Tibial nerve (tissue), 4 donors: Measurements from ENCODE around the gene B4GALT3. TPM values are rescaled to one million over a fixed set of nuclear protein-coding genes. Genes with fewer than 3 reads are reported as not detected.

Experiments
- DNase-seq, 2 donors: peaks; one replicate each; pipeline ENCODE4 v3.0.0-alpha.2; 2019; ENCODE audit warnings: low spot score in 2 of 2
- H3K27ac ChIP-seq, 4 donors: fragments of 200-600 bp; sonication (generic) in 3 of 4; one replicate each; pipeline ENCODE4 v1.5.1; 2017 to 2019; ENCODE audit warnings: mild to moderate bottlenecking in 1 of 4
- H3K27me3 ChIP-seq, 2 donors: fragments of 200-600 bp; sonication (generic) in 1 of 2; one replicate each; pipeline versions ENCODE4 v1.5.1 to v1.6.0; 2017 to 2019
- H3K36me3 ChIP-seq, 3 donors: fragments of 200-600 bp; sonication (generic); one replicate each; pipeline ENCODE4 v1.5.1; 2018 to 2019
- H3K4me1 ChIP-seq, 4 donors: fragments of 200-600 bp; sonication (generic) in 3 of 4; one replicate each; pipeline ENCODE4 v1.5.1; 2017 to 2019
- H3K4me3 ChIP-seq, 4 donors: fragments of 200-600 bp; sonication (generic) in 3 of 4; one replicate each; pipeline ENCODE4 v1.5.1; 2017 to 2019; ENCODE audit warnings: mild to moderate bottlenecking in 1 of 4, moderate library complexity in 1 of 4
- H3K9me3 ChIP-seq, 4 donors: fragments of 200-600 bp; sonication (generic) in 3 of 4; one replicate each; pipeline ENCODE4 v1.5.1; 2017 to 2019
- CTCF ChIP-seq, 5 experiments: fragments of 200-600 bp in 3 of 5; fragments of 450-650 bp in 2 of 5; sonication (generic) in 3 of 5; IDR thresholded peaks; one replicate each; pipeline ENCODE4 v1.5.1; 2016 to 2019; ENCODE audit warnings: antibody characterized with exemption in 5 of 5, mild to moderate bottlenecking in 3 of 5, moderate library complexity in 2 of 5
- EP300 ChIP-seq, 2 donors: sonication (generic); formaldehyde crosslinking; IDR thresholded peaks; one replicate each; pipeline ENCODE4 v1.6.1; 2017; ENCODE audit warnings: antibody characterized with exemption in 2 of 2, mild to moderate bottlenecking in 1 of 2
- POLR2A ChIP-seq, 2 donors: fragments of 450-650 bp; IDR thresholded peaks; one replicate each; pipeline ENCODE4 v1.6.1; 2017; ENCODE audit warnings: antibody characterized with exemption in 2 of 2, mild to moderate bottlenecking in 2 of 2, moderate library complexity in 2 of 2
- WGBS, 2 donors: methylation state at CpG; one replicate each; pipeline ENCODE4 v1.1.5; 2018; 5-methylcytosine and 5-hydroxymethylcytosine counted together
- total RNA-seq, 4 donors: library from RNA; depleted of rRNA; stranded (reverse); fragments of >200 nt; gene quantifications; one replicate each; pipeline ENCODE4 v1.1.0, GENCODE V29; 2016

Gene B4GALT3
- total RNA-seq, 4 donors from 2014 or later, result 18.8 to 41.4 (median 24.3) TPM

GRCh38 chr1:161179698-161180097 lies 2.4 kb upstream of the B4GALT3 start:
- no peaks in the 10 kb centered on the region for H3K27me3 ChIP-seq
- WGBS, 2 donors, result 93 to 95% methylated on average over 3 of the region's 3 CpGs
- H3K36me3 ChIP-seq, result peaks cover 0 to 13% (median 0%) of the 10 kb centered on the region in 3 donors
- H3K4me1 ChIP-seq, result peaks cover 0 to 32% (median 16%) of the 10 kb centered on the region in 4 donors
- no peak overlapping the region for H3K27ac ChIP-seq
- TF ChIP-seq POLR2A (IDR thresholded peaks at IDR 0.05) (no peak), EP300 (IDR thresholded peaks at IDR 0.05) (no peak), CTCF (IDR thresholded peaks at IDR 0.05) (no peak)
- H3K9me3 ChIP-seq, result no peaks in the 10 kb centered on the region
- H3K4me3 ChIP-seq, result no peak overlapping the region
- DNase-seq, result no peak

GRCh38 chr1:161177936-161178244 lies 583 bp upstream of the B4GALT3 start:
- DNase-seq, result no peak
- Histone ChIP-seq H3K36me3 (peaks cover 0 to 32% (median 5%) of the 10 kb centered on the region in 3 donors), H3K4me3 (peak overlapping the region; percentile 60 to 97 (median 66)), H3K9me3 (no peaks in the 10 kb centered on the region), H3K27ac (peak overlapping the region; percentile 83 to 99 (median 90)), H3K4me1 (peaks cover 0 to 44% (median 17%) of the 10 kb centered on the region in 4 donors), H3K27me3 (no peaks in the 10 kb centered on the region)
- WGBS, 2 donors, result 47 to 57% methylated on average over 9 of the region's 9 CpGs
- TF ChIP-seq CTCF (IDR thresholded peaks at IDR 0.05) (no peak), EP300 (IDR thresholded peaks at IDR 0.05) (no peak), POLR2A (IDR thresholded peaks at IDR 0.05) (no peak)

- Histone ChIP-seq H3K27ac (peak overlapping the region; percentile 83 to 99 (median 90)), H3K27me3 (no peaks in the 10 kb centered on the region), H3K36me3 (peaks cover 0 to 45% (median 11%) of the 10 kb centered on the region in 3 donors), H3K9me3 (no peaks in the 10 kb centered on the region), H3K4me1 (peaks cover 0 to 50% (median 16%) of the 10 kb centered on the region in 4 donors), H3K4me3 (peak overlapping the region; percentile 60 to 97 (median 66))
- TF ChIP-seq CTCF (IDR thresholded peaks at IDR 0.05) (no peak), EP300 (IDR thresholded peaks at IDR 0.05) (no peak), POLR2A (IDR thresholded peaks at IDR 0.05) (no peak)
- DNase-seq, result no peak
- WGBS, 2 donors, result 17 to 20% methylated on average over 17 of the region's 17 CpGs
Observed at GRCh38 chr1:161176468-161177111, 717 bp downstream of the B4GALT3 start.

- TF ChIP-seq POLR2A (IDR thresholded peaks at IDR 0.05) (no peak), CTCF (IDR thresholded peaks at IDR 0.05) (no peak), EP300 (IDR thresholded peaks at IDR 0.05) (no peak)
- H3K27ac ChIP-seq, result peak overlapping the region in 3 of 4 donors; percentile 85 to 99 (median 94)
- H3K4me3 ChIP-seq, result peak overlapping the region in 3 of 4 donors; percentile 60 to 97 (median 73)
- no peaks in the 10 kb centered on the region for H3K9me3 ChIP-seq
- no peak for DNase-seq
- 80 to 85% methylated on average over 10 of the region's 10 CpGs for WGBS, 2 donors
- H3K27me3 ChIP-seq, result no peaks in the 10 kb centered on the region
- H3K36me3 ChIP-seq, result peaks cover 0 to 51% (median 17%) of the 10 kb centered on the region in 3 donors
- H3K4me1 ChIP-seq, result peaks cover 0 to 45% (median 16%) of the 10 kb centered on the region in 4 donors
Observed at GRCh38 chr1:161175771-161176453, 1.4 kb downstream of the B4GALT3 start.

- no peaks in the 10 kb centered on the region for H3K27me3 ChIP-seq
- no peaks in the 10 kb centered on the region for H3K9me3 ChIP-seq
- H3K27ac ChIP-seq, result no peak overlapping the region
- no peak for TF ChIP-seq EP300 (IDR thresholded peaks at IDR 0.05)
- no peak for TF ChIP-seq POLR2A (IDR thresholded peaks at IDR 0.05)
- TF ChIP-seq CTCF (IDR thresholded peaks at IDR 0.05), result no peak
- no peak overlapping the region for H3K4me3 ChIP-seq
- WGBS, 2 donors, result 90 to 96% methylated on average over 11 of the region's 11 CpGs
- DNase-seq, result no peak
- peaks cover 0 to 45% (median 16%) of the 10 kb centered on the region in 4 donors for H3K4me1 ChIP-seq
- H3K36me3 ChIP-seq, result peaks cover 0 to 61% (median 19%) of the 10 kb centered on the region in 3 donors
Observed at GRCh38 chr1:161174911-161175310, 2.4 kb downstream of the B4GALT3 start.
